ENCODE results near the gene NF2. TPM values are rescaled to one million over a fixed set of nuclear protein-coding genes. Genes with fewer than 3 reads are reported as not detected.

The NF2 gene
- total and polyA plus RNA-seq, 7 donors, result 12.8 to 59.7 (median 43.2) TPM

GRCh38 chr22:29625090-29625825 is 21.8 kb downstream of the NF2 start:
- ATAC-seq (peak; percentile 42 to 74 (median 63)), DNase-seq (peak; percentile 30 to 65)
- H3K4me1 ChIP-seq, result peaks cover 39% of the 10 kb centered on the region
- no peaks in the 10 kb centered on the region for H3K36me3 ChIP-seq (ENCODE audit: insufficient read depth in 1 of 2, low read depth in 1 of 2)
- H3K9me3 ChIP-seq, result no peaks in the 10 kb centered on the region
- peak; percentile 89 for TF ChIP-seq CTCF (IDR thresholded peaks at IDR 0.05)
- no peak overlapping the region for H3K27ac ChIP-seq
- H3K27me3 ChIP-seq (ENCODE audit: insufficient read depth in 3 of 3, low read length in 2 of 3), result no peaks in the 10 kb centered on the region
- intact Hi-C loops (cut with DNase I), result no loop called here
- no peak overlapping the region for H3K4me3 ChIP-seq
- WGBS, 3 donors, result 46 to 64% (median 52%) methylated on average over 12 of the region's 12 CpGs

- 91 to 97% (median 94%) methylated on average over 3 of the region's 3 CpGs for WGBS, 3 donors
- Histone ChIP-seq H3K9me3 (no peaks in the 10 kb centered on the region), H3K36me3 (ENCODE audit: insufficient read depth in 1 of 2, low read depth in 1 of 2) (no peaks in the 10 kb centered on the region), H3K4me1 (peaks cover 28% of the 10 kb centered on the region), H3K4me3 (no peak overlapping the region), H3K27me3 (ENCODE audit: insufficient read depth in 3 of 3, low read length in 2 of 3) (no peaks in the 10 kb centered on the region), H3K27ac (no peak overlapping the region)
- intact Hi-C loops (cut with DNase I), result no loop called here
- ATAC-seq, result no peak
- TF ChIP-seq CTCF (IDR thresholded peaks at IDR 0.05), result no peak
- DNase-seq, result no peak
These were observed 23.2 kb downstream of the NF2 start for GRCh38 chr22:29626497-29627195.

- intact Hi-C loops (cut with DNase I), result no loop called here
- peaks cover 23% of the 10 kb centered on the region for H3K4me1 ChIP-seq
- H3K4me3 ChIP-seq, result no peak overlapping the region
- 92 to 94% (median 93%) methylated on average over 3 of the region's 3 CpGs for WGBS, 3 donors
- no peak for TF ChIP-seq CTCF (IDR thresholded peaks at IDR 0.05)
- no peaks in the 10 kb centered on the region for H3K9me3 ChIP-seq
- DNase-seq (no peak), ATAC-seq (no peak)
- no peak overlapping the region for H3K27ac ChIP-seq
- no peaks in the 10 kb centered on the region for H3K36me3 ChIP-seq (ENCODE audit: insufficient read depth in 1 of 2, low read depth in 1 of 2)
- no peaks in the 10 kb centered on the region for H3K27me3 ChIP-seq (ENCODE audit: insufficient read depth in 3 of 3, low read length in 2 of 3)
These were observed 23.7 kb downstream of the NF2 start for GRCh38 chr22:29627196-29627535.

- 91 to 93% (median 93%) methylated on average over 10 of the region's 10 CpGs for WGBS, 3 donors
- Histone ChIP-seq H3K9me3 (no peaks in the 10 kb centered on the region), H3K27me3 (ENCODE audit: insufficient read depth in 3 of 3, low read length in 2 of 3) (no peaks in the 10 kb centered on the region), H3K27ac (no peak overlapping the region), H3K36me3 (ENCODE audit: insufficient read depth in 1 of 2, low read depth in 1 of 2) (no peaks in the 10 kb centered on the region), H3K4me1 (peaks cover 4% of the 10 kb centered on the region), H3K4me3 (no peak overlapping the region)
- intact Hi-C loops (cut with DNase I), result no loop called here
- ATAC-seq, result no peak
- DNase-seq, result no peak
- TF ChIP-seq CTCF (IDR thresholded peaks at IDR 0.05), result no peak
These were observed 25.8 kb downstream of the NF2 start for GRCh38 chr22:29628996-29629902.

Data from psoas muscle (tissue), 8 donors.